HG02870 (cell line): Measurements from ENCODE around the gene PAPPA2.
"Not testable (repeated sequence)": the region's sequence is repeated elsewhere in the genome, so short reads cannot be mapped to it uniquely, and the experiment has no call there.

ENCODE experiments used
- ATAC-seq: cut with Tn5 transposase; IDR thresholded peaks from one replicate; pipeline ENCODE4 v1.9.1; 2021; ENCODE audit warnings: mild to moderate bottlenecking, moderate library complexity; ENCODE audit not compliant: unreplicated experiment

The PAPPA2 gene, protein sequence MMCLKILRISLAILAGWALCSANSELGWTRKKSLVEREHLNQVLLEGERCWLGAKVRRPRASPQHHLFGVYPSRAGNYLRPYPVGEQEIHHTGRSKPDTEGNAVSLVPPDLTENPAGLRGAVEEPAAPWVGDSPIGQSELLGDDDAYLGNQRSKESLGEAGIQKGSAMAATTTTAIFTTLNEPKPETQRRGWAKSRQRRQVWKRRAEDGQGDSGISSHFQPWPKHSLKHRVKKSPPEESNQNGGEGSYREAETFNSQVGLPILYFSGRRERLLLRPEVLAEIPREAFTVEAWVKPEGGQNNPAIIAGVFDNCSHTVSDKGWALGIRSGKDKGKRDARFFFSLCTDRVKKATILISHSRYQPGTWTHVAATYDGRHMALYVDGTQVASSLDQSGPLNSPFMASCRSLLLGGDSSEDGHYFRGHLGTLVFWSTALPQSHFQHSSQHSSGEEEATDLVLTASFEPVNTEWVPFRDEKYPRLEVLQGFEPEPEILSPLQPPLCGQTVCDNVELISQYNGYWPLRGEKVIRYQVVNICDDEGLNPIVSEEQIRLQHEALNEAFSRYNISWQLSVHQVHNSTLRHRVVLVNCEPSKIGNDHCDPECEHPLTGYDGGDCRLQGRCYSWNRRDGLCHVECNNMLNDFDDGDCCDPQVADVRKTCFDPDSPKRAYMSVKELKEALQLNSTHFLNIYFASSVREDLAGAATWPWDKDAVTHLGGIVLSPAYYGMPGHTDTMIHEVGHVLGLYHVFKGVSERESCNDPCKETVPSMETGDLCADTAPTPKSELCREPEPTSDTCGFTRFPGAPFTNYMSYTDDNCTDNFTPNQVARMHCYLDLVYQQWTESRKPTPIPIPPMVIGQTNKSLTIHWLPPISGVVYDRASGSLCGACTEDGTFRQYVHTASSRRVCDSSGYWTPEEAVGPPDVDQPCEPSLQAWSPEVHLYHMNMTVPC (N-terminal part only)

GRCh38 chr1:176462674-176463378, at the start of gene PAPPA2:
PAPPA2 (plus strand) TSS chr1:176463175; CDS start chr1:176556323, 93,148 bp downstream.
- ATAC-seq: no peak

DNA sequence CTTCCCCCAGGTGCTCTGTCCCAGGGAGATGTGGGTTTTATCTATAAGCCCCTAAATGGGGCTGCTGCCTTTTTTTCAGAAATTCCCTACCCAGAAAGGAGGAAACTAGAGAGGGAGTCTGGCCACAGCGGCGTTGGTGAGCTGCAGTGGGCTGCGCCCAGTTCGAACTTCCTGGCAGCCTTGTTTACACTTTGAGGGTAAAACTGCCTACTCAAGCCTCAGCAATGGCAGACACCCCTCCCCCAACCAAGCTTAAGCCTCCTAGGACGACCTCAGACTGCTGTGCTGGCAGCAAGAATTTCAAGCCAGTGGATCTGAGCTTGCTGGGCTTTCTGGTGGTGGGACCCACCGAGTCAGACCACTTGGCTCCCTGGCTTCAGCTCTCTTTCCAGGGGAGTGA, 46.2 kb upstream of the PAPPA2 start:
- ATAC-seq: no peak

GRCh38 chr1:176419608-176420007, 43.4 kb upstream of the PAPPA2 start:
- ATAC-seq: not testable (repeated sequence)

DNA sequence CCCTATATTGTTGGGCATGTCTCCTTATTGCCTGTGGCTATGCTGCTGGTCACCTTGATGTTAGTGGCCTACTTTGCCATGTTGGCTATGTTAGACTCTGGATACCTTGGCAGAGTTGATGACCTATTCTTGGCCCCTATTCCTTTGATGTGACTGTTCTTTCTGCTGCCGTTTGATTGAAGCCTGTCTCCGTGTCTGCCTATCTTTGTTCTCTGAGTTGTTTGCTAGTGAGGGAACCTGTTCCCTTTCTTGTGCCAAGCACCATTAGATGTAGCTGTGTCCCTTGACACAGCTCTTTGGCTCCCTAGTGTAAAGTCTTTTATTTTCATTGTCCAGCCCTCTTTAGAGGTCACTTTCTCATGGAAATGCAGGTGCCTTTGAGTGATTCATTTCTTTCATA, 28.7 kb upstream of the PAPPA2 start:
- ATAC-seq: no peak

GRCh38 chr1:176436251-176436650, 26.7 kb upstream of the PAPPA2 start:
- no peak for ATAC-seq

DNA sequence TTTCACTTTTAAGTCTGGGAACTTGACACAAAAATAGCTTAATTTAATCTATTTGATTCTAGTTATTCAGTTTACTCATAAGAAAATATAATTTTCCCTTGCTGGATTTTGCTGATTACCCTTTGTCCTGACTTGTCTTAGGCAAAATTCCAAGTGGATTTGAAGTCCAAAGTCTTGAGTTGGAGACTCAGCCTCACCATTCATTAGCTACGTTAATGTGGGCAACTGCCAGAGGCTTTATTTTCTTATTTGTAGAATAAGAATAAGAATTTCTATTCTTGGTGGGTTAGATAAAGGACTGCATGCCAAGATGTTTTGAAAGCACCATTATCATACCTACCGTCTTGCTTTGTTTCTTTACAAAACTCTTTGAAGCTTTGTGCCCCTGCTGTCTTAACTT, 22.8 kb upstream of the PAPPA2 start:
- ATAC-seq: no peak

GRCh38 chr1:176444286-176444685, 18.7 kb upstream of the PAPPA2 start:
- no peak for ATAC-seq

- ATAC-seq: no peak
Measured at GRCh38 chr1:176445402-176445801, 17.6 kb upstream of the PAPPA2 start.

DNA sequence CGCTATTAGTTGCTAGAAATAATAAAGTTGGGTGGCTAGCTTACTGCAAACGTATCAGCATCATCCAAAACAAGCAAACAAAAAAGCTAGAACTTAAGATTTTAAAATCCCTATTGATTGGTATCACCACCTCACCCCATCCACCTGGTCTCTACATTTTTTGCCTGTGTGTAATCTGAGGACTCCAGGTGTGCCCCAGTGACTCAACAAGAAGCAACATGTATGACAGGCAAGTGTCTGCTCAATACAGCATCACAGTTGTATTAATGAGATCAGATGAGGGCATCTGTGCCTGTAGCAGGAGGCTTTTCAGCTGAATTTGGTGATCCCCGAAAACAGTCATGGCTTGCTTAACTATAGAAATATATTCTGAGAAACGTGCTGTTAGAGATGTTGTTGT, 14.6 kb upstream of the PAPPA2 start:
- ATAC-seq: no peak

DNA sequence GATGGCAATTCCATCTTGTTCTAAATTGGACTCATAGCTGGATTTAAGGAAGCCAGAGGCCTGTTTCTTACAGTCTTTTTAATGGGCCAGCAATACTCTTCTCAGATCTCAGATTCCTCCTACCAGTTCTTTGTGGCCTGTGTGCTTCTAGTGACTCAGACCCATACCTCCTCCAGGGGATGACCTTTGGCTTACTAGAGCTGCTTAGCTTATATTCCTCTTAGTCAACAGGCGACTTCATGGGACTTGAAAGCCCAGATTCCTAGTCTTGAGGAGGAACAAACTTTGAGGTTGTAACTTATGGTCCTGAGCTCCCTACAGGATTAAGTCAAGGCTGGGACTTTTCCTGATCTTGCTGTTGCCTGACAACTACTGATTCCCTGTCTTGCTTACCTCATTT, 12.4 kb upstream of the PAPPA2 start:
- no peak for ATAC-seq

GRCh38 chr1:176451741-176452140, 11.2 kb upstream of the PAPPA2 start:
- ATAC-seq: not testable (repeated sequence)

GRCh38 chr1:176456795-176457194, 6.2 kb upstream of the PAPPA2 start:
- ATAC-seq: no peak

DNA sequence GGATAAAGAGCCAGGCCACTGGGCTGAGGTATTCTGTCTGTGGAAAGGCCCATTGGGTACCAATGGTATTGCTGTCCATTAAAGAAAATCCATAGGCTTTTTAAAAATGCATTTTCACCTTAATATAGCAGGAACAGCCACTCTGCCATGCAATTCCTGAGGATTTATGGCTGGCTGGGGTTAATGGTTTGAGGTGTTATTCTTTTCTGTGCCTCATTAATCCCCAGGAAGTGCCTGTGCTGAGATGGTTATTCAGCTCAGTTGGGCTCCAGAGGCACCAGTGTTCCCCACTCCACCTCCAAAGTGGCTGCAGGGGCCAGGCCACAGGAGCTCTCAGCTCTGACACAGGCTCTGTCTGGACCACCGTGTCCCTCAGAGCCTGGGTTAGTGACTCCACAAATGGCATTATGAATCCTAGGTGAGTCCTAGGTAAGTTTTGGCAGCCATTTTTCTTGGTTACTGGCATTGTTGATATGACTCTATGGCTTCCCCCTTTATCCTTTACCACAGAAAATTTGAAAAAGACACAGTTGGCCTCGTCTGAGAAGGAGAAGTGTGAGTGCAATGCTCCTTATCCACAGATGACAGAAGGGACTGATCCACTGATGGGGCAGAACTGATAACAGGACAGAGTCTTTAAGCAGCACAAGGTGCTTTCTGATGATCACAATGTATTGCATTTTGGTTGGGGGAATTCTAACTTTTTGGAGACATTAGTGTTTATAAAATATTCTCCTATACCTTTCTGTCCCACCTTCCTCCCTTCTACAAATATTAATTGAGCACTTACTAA, 2.2 kb upstream of the PAPPA2 start:
- ATAC-seq: no peak

DNA sequence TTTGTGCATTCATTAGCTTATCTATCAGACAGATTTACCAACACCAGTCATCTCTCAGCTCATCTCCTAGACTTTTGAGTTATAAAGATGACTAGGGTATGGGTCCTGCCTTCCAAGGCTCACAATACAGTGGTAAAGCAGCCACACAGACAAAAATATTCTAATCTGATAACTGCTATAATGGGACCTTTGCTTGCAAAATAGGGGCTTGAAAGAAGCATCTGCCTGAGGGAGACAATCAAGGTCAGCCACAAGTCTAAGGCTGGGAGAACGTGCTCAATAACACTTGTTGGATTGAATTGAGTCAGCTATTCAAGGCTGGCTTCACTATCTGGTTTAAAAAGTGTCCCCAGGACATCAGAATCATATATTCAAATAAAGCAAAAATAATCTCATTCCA, 1.4 kb upstream of the PAPPA2 start:
- no peak for ATAC-seq

DNA sequence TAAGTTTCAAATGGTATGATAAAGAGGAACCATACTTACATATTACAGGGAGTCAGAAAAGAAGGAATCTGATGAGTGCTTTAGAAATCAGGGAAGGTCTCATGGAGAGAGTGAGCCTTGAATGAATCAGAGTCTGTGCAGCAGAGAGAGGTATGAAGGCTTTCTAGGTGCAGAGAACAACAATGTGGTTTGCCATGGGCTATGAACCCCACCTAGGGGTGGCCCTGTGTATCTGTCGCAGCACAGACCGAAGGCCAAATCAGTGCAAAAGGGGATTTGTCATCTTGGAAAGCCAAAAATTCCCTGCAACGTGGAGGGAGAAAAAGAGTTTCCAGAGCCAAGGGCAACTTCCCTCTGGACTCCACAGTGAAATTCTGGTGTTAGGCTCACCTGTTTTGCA, 3.5 kb downstream of the PAPPA2 start:
- no peak for ATAC-seq

DNA sequence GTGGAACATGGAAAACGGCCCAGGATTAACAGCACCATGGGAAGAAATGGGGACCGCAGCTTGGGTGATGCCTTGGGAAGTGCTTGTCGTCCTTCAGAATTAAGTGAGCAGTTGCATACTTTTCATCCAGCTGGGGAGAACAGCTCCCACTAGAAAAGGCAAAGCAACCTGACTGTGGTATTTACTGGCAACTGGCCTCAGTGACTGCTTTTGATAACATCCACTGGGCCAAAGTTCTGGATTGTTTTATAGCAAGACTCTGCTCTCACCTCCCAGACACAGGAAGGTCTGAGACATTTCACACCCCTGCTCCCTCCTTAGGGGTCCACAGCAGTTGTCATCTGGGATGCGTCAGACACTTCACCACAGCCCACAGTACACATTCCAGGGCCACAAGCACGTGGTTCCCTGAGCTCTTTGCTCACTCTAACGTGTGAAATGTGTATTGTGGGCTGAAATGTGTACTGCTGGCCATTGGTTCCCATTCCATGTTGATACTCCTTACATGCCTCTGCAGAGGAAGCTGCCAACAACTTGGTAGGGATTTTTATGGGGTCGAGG, 6.6 kb downstream of the PAPPA2 start:
- ATAC-seq: no peak

GRCh38 chr1:176471338-176472121, 8.6 kb downstream of the PAPPA2 start:
- no peak for ATAC-seq

DNA sequence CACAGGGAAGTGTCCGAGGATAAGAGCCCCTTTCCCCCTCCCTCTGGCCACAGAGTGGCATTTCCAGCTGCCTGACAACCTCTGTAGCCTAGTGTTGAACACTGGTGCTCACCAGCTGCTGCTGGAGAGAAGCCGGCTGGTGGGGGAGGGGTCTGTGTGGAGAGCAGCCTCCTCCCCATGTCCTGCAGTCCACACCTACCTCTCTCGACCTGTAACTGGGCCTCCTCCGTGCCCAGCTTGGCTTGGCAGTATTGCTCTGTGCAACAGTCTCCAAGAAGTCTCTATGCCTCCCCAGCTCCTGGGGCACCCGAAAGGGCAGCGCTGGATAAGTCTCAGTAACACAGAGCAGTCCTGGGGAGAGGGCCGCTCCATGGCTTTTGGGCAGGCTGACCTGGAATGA, 17.0 kb downstream of the PAPPA2 start:
- no peak for ATAC-seq

DNA sequence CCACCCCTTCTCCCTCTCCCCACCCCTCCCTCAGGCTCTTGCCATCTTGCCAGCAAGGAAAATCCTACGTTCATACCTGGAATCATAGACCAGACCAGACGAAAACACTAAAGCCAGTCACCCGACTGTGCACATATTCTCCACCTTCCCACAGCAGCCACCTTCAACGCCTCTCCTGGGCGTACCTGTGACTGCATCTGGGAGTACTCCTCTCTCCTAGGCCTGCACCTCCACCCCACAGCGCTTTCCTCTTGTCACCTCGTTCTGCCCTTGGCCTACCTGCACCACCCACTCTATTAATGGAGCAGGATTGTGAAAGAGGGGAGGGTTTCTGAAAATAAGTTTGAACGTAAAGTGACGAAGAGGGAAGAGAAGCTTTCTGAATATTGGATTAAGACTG, 17.8 kb downstream of the PAPPA2 start:
- ATAC-seq: no peak
